AG04449 (cell line): ENCODE results near the gene CIB4.

Experiments used
- CTCF ChIA-PET: fragments of 350-600 bp; formaldehyde crosslinking; extraction: SDS; loops from one replicate; lab custom pipeline; 2021; ENCODE audit warnings: antibody characterized with exemption; lab: Yijun Ruan, JAX
- POLR2A ChIA-PET: fragments of 400-600, 350-600 bp; formaldehyde crosslinking; extraction: SDS; loops from one replicate; lab custom pipeline; 2020; ENCODE audit warnings: antibody characterized with exemption, inconsistent platforms; lab: Yijun Ruan, JAX
- DNase-seq: peaks from one replicate; pipeline ENCODE4 v3.0.0-alpha.2; 2010; ENCODE audit warnings: low read depth, low spot score
- H3K4me3 ChIP-seq: 2 replicates; pipeline ENCODE4 v1.5.1; 2011; ENCODE audit warnings: low read depth, mild to moderate bottlenecking, control low read depth, low read length
- TF ChIP-seq, protein P1 (sequence below): IDR thresholded peaks from one replicate; pipeline ENCODE4 v1.5.1; 2011; ENCODE audit warnings: mild to moderate bottlenecking, moderate library complexity, low read length, control low read depth, inconsistent platforms; ENCODE audit not compliant: insufficient read depth; ENCODE audit errors: missing control alignments

CIB4 gene

DNA sequence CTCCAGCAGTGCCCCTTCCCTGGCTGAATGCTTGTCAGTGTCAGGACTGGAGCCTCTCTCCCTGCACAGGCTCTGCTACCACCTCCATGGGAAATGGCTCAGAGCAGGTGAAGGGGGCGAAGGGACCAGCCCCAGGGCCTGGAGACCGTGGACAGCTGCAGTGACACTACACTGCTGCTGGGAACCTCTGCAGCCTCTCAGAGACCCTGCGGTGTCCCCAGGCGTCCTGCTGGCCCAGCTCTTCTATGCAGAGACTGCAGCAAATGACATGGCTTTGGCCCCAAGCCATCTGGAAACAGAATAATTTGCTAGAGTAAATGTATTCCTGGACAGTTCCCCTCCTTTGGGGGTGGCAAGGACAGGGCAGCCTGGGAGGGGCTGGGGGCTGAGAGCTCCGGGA, 53.2 kb downstream of the CIB4 start:
- CTCF ChIA-PET, result interaction anchor here (1.1 to 9.7 kb wide), 3 partner anchors 10 to 157 kb away, joined by 3 to 96 read pairs (median 14); no protein-coding TSS in a partner anchor
- TF ChIP-seq, protein P1, sequence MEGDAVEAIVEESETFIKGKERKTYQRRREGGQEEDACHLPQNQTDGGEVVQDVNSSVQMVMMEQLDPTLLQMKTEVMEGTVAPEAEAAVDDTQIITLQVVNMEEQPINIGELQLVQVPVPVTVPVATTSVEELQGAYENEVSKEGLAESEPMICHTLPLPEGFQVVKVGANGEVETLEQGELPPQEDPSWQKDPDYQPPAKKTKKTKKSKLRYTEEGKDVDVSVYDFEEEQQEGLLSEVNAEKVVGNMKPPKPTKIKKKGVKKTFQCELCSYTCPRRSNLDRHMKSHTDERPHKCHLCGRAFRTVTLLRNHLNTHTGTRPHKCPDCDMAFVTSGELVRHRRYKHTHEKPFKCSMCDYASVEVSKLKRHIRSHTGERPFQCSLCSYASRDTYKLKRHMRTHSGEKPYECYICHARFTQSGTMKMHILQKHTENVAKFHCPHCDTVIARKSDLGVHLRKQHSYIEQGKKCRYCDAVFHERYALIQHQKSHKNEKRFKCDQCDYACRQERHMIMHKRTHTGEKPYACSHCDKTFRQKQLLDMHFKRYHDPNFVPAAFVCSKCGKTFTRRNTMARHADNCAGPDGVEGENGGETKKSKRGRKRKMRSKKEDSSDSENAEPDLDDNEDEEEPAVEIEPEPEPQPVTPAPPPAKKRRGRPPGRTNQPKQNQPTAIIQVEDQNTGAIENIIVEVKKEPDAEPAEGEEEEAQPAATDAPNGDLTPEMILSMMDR, result no peak
- POLR2A ChIA-PET, result no interaction called here

DNA sequence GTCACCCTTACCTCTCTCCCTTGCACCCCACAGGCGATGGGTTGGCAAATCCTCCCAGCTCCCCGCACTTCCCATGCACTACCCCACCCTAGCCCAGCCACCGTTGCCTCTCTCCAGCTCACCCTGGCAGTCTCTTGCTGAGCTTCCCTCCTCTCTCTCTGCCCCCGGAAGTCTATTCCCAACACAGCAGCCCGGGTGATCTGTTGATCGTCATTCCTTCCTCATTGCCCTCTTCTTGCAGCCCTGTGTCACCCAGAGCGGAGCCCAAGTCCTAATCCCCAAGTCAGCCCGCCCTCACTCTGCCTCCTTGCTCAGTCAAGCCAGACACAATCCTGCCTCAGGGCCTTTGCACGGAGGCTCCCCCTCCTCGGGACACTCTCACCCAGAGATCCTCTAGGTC, 55.2 kb downstream of the CIB4 start:
- H3K4me3 ChIP-seq, result no peak overlapping the region
- TF ChIP-seq, protein P1, result no peak
- DNase-seq, result no peak
- POLR2A ChIA-PET, result no interaction called here
- CTCF ChIA-PET, result interaction anchor here (1.7 to 9.7 kb wide), 3 partner anchors 8 to 20 kb away, joined by 5 to 96 read pairs (median 14); no protein-coding TSS in a partner anchor

More for the DNA sequence above, 53.2 kb downstream of the CIB4 start:
- no peak overlapping the region for H3K4me3 ChIP-seq
- DNase-seq, result no peak

DNA sequence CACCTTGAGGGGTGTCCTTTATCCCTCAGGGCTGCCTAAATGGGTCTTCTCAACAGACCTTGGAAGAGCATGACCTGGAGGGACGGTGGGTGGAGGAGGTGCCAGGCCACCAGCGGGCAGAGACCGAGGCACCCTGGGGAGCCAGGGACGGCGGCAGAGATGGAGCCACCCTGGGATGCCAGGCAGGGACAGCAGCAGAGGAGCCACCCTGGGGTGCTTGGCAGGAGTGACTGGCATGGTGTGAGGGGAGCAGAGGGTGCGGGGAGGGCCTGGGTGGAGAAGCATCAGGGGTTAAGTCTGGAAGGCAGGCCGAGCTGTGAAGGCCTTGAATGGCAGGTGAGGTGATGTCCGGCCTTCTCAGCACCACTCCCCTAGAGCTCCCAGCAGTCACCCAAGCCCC, 56.1 kb downstream of the CIB4 start:
- DNase-seq, result no peak
- CTCF ChIA-PET, result interaction anchor here (3.1 to 9.7 kb wide), 2 partner anchors 7 to 21 kb away, joined by 14 to 96 read pairs; no protein-coding TSS in a partner anchor
- H3K4me3 ChIP-seq, result no peak overlapping the region
- POLR2A ChIA-PET, result no interaction called here
- TF ChIP-seq, protein P1, result no peak

DNA sequence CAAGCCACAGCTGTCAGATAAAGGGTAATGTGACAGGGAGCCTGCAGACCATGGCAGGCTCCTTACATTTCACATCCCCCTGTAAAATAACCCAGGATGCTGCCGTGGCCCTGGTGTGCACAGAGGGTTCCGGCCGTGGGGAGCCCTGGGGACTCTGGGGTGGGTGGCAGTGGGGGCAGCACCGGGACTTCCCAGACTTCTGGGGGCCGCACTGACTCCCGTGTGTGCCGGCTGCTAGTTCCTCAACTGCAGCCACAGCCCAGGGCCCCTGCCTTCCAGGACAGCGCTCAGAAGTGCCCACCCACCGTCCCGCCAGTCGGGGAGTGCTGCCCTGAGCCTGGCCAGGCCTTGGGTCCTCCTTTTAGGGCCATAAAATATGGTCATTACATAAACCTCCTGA, 56.5 kb downstream of the CIB4 start:
- POLR2A ChIA-PET, result no interaction called here
- H3K4me3 ChIP-seq, result no peak overlapping the region
- DNase-seq, result no peak
- TF ChIP-seq, protein P1, result no peak
- CTCF ChIA-PET, result no interaction called here

GRCh38 chr2:26584191-26584590, 57.0 kb downstream of the CIB4 start:
- POLR2A ChIA-PET, result no interaction called here
- H3K4me3 ChIP-seq, result no peak overlapping the region
- DNase-seq, result no peak
- CTCF ChIA-PET, result no interaction called here
- TF ChIP-seq, protein P1, result no peak

DNA sequence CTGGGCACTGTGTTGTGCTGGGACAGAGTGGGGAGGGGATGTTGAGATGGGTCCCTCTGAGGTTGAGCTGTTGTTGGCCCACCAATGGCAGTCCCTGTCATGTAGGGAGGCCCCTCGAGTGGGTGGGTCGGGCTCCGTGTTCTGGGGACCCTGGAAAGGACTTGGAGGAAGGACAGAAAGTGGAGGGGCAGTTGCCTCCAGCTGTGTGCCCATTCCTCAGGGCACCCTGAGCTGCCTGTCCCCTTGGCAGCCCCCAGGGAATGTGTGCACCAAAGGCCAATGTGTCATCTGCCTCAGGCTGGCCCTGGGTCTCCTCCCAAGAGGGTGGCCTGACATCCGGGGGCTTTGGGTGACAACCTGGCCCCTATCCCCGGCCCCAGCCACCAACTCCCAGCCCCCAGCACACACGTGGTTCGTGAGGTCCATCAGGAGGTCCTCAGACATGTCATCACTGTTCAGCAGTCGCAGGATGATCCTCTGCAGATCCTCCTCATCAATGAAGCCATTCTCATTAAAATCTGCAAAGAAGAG, 57.7 kb downstream of the CIB4 start:
- TF ChIP-seq, protein P1, result no peak
- ChIA-PET CTCF (no interaction called here), POLR2A (no interaction called here)
- no peak overlapping the region for H3K4me3 ChIP-seq
- no peak for DNase-seq
